Medulla oblongata (tissue), 1 donor: ENCODE measurements around the gene CHKA.
"Not testable (repeated sequence)": the region's sequence is repeated elsewhere in the genome, so short reads cannot be mapped to it uniquely, and the experiment has no call there.

ENCODE experiments used
- DNase-seq: peaks from one replicate; pipeline ENCODE4 v3.0.0-alpha.2; 2015; ENCODE audit errors: extremely low spot score

The CHKA gene

GRCh38 chr11:68116126-68116525, 5.1 kb downstream of the CHKA start:
- no peak for DNase-seq

- DNase-seq, result peak; percentile 46
Observed at GRCh38 chr11:68115285-68115684, 5.9 kb downstream of the CHKA start.

GRCh38 chr11:68113986-68114385, 7.2 kb downstream of the CHKA start:
- no peak for DNase-seq

GRCh38 chr11:68107689-68108088, 13.5 kb downstream of the CHKA start:
- no peak for DNase-seq

GRCh38 chr11:68106165-68106940, 14.8 kb downstream of the CHKA start:
- DNase-seq, result no peak

- DNase-seq, result peak; percentile 53
Observed at GRCh38 chr11:68099474-68100405, 21.4 kb downstream of the CHKA start.

GRCh38 chr11:68099057-68099456, 22.1 kb downstream of the CHKA start:
- DNase-seq, result no peak

- DNase-seq, result no peak
Observed at GRCh38 chr11:68096962-68097361, 24.2 kb downstream of the CHKA start.

GRCh38 chr11:68093565-68093964, 27.6 kb downstream of the CHKA start:
- peak; percentile 41 for DNase-seq

- DNase-seq, result not testable (repeated sequence)
Observed at GRCh38 chr11:68092946-68093345, 28.2 kb downstream of the CHKA start.

GRCh38 chr11:68092411-68092810, 28.8 kb downstream of the CHKA start:
- peak; percentile 29 for DNase-seq

- DNase-seq, result peak; percentile 92
Observed at GRCh38 chr11:68090706-68091105, 30.5 kb downstream of the CHKA start.

GRCh38 chr11:68090287-68090686, 30.9 kb downstream of the CHKA start:
- no peak for DNase-seq

- no peak for DNase-seq
Observed at GRCh38 chr11:68089679-68090078, 31.5 kb downstream of the CHKA start.

- no peak for DNase-seq
Observed at GRCh38 chr11:68083517-68083916, 37.7 kb downstream of the CHKA start.

GRCh38 chr11:68082481-68082880, 38.7 kb downstream of the CHKA start:
- no peak for DNase-seq

- no peak for DNase-seq
Observed at GRCh38 chr11:68081691-68082090, 39.5 kb downstream of the CHKA start.

- no peak for DNase-seq
Observed at GRCh38 chr11:68080860-68081259, 40.3 kb downstream of the CHKA start.

- DNase-seq, result no peak
Observed at GRCh38 chr11:68077617-68078582, 43.3 kb downstream of the CHKA start.

GRCh38 chr11:68076371-68077042, 44.7 kb downstream of the CHKA start:
- DNase-seq, result no peak
